Activated CD8-positive, alpha-beta T cell treated with anti-CD3 and anti-CD28 coated beads, Interleukin-2, amount 10 ng/mL, durations not matched to agents 7 days and 5 days (primary cell): ENCODE data around the gene PRICKLE2. TPM values are rescaled to one million over a fixed set of nuclear protein-coding genes. Genes with fewer than 3 reads are reported as not detected.

Experiments
- ATAC-seq: fragments of 150-1000 bp; cut with Tn5 transposase; one replicate; pipeline ENCODE4 v1.10.0; 2021; ENCODE audit warnings: moderate library complexity
- CTCF ChIA-PET: fragments of 350-600 bp; sonication (Branson Sonifier 250); formaldehyde crosslinking; loops from one replicate; lab custom pipeline; 2021; ENCODE audit warnings: antibody characterized with exemption; lab: Charles Lee
- POLR2A ChIA-PET: fragments of 350-600 bp; sonication (Branson Sonifier 250); formaldehyde crosslinking; loops from one replicate; lab custom pipeline; 2021; ENCODE audit warnings: antibody characterized with exemption; lab: Charles Lee
- DNase-seq: peaks from one replicate; pipeline ENCODE4 v3.0.0-alpha.2; 2020
- H3K27ac Mint-ChIP-seq: one replicate; pipeline ENCODE4 v1.8.0; 2021; ENCODE audit warnings: mild to moderate bottlenecking, mixed read lengths
- H3K27me3 Mint-ChIP-seq: one replicate; pipeline ENCODE4 v1.8.0; 2021; ENCODE audit warnings: low read depth, mixed read lengths
- H3K36me3 Mint-ChIP-seq: one replicate; pipeline ENCODE4 v1.8.0; 2021; ENCODE audit warnings: low read depth, mixed read lengths
- H3K4me1 Mint-ChIP-seq: one replicate; pipeline ENCODE4 v1.8.0; 2021; ENCODE audit warnings: low read depth, mixed read lengths
- H3K4me3 Mint-ChIP-seq: one replicate; pipeline ENCODE4 v1.8.0; 2021; ENCODE audit warnings: mild to moderate bottlenecking, mixed read lengths
- H3K9me3 Mint-ChIP-seq: one replicate; pipeline ENCODE4 v1.8.0; 2022; ENCODE audit warnings: mixed read lengths; ENCODE audit not compliant: insufficient read depth
- total RNA-seq, 2 experiments: library from RNA; stranded (reverse); gene quantifications; one replicate each; pipeline ENCODE4 v1.2.3, GENCODE V29; 2021

Gene PRICKLE2
- total RNA-seq, 2 experiments from 2014 or later, result not detected

DNA sequence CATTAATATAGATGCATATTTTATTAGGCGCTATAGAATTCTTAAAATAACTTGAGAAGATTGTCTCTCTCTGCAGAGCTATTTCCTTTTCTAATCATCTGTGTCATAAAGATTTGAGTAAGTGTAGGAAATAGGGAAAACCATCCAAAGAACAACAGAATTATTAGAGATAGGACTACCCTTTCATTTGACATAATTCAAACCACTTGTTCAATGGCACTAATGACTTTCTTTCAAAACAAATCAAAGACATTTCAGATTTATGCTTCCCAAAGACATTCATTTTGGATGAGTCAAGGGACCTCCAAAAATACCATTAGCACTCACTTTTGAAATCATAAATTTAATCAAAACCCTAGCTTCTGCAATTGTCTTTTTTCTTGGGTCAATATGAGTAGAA, 29.5 kb downstream of the PRICKLE2 start:
- DNase-seq (no peak), ATAC-seq (no peak)
- Mint-ChIP-seq H3K9me3 (no peaks in the 10 kb centered on the region), H3K27me3 (no peaks in the 10 kb centered on the region), H3K4me3 (no peak overlapping the region), H3K36me3 (no peaks in the 10 kb centered on the region), H3K4me1 (no peaks in the 10 kb centered on the region), H3K27ac (no peak overlapping the region)
- POLR2A ChIA-PET, result no interaction called here
- CTCF ChIA-PET, result no interaction called here

DNA sequence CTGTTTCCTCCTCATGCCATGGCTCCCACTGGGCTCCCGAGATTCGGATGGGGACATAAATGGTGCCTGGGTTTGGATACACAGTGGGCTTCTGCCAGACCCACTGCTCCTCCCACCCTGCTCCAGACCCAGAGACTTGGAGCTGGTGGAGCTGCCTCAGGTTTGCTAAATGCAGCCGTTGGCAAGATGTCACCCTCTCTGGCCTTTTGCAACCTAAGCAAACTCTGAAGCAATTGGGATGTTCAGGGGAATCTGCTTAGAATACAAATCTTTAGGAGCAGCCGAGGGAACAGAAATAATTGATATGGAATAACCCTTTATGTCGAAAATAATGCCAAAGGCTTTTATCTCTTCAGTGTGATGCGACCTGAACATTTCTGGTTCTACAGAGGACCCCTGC, 33.4 kb downstream of the PRICKLE2 start:
- POLR2A ChIA-PET, result no interaction called here
- Mint-ChIP-seq H3K27me3 (no peaks in the 10 kb centered on the region), H3K4me1 (no peaks in the 10 kb centered on the region), H3K27ac (no peak overlapping the region), H3K4me3 (no peak overlapping the region), H3K36me3 (no peaks in the 10 kb centered on the region), H3K9me3 (no peaks in the 10 kb centered on the region)
- CTCF ChIA-PET, result no interaction called here
- DNase-seq (no peak), ATAC-seq (no peak)

DNA sequence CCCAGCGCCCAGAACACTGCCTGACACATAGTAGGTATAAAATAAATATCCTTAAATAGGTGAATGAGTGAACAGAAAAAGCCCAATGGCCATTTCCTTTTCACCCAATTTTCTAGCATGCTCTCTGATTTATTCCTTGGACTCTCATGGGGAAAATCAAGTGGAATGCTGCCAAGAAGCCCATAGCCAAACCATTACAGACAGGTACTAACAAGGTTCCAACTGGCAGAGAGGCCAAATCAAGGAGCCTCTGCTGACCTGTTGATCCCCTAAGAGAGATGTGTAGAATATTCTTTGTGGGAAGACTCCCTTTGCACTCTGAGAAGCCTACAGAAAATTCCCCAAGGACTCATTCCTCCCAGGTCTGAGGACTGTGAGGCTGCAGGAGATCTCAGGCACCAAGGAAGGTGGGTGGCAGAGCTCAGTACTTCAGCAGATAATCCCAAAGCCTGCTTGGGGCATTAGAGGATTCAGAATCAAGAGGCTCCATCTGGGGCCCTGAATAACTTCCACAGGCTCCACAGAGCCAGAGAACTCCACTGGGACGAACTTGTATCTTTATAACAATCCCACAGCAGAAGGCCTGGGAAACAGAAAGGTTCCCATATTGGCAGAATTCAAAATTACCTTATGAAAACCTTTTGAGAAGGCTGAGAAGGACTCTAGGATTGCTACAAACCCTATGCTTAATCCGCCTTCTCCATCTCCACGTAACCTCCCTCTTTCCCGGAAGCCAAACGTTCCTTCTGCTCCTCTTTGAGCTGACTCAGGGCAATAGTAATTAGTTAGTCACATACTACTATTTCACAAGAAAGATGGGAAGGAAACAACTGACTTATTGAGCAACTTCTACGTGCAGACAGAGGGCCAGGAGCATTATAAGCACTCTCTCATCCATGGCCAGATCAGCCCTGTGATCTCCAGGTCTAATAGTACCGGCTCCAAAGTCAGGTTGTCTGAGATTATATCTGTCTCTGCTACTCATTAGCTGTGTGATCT, 34.5 kb downstream of the PRICKLE2 start:
- DNase-seq (no peak), ATAC-seq (no peak)
- Mint-ChIP-seq H3K36me3 (no peaks in the 10 kb centered on the region), H3K4me1 (no peaks in the 10 kb centered on the region), H3K27ac (no peak overlapping the region), H3K9me3 (no peaks in the 10 kb centered on the region), H3K4me3 (no peak overlapping the region), H3K27me3 (no peaks in the 10 kb centered on the region)
- ChIA-PET CTCF (no interaction called here), POLR2A (no interaction called here)

DNA sequence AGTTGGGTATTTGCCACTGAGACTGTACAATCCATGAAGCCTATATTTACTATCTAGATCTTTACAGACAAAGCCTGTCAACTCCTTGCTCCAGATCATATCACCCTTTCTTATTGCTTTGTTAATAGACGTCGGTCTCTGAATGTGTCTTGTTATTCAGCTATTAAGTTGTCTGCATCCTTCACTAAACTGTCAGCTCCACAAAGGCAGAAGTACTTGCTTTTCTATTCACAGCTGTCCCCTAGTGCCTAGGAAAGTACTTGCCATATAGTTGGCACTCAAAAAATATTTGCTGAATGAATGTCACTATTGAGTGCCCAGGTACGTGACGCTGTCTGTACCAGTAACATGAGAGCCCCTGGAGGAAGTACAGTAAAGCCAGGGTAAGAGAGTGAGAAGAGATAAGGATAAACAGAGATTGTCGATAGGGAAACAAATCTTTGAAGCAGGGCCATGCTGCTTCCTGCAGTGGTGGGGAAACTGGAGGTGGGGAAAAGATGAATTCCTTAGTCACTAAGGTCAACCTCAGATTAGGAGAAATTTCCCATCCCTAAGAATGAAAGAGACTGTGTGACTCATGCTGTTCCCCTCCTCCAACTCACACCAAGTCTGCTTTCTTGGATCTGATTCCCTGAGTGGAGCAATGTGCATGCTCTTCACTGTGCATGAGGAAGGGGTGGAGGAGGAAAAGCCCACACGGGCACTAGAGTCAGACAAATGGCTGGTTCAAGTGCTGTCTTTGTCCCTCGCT, 36.3 kb downstream of the PRICKLE2 start:
- ATAC-seq, result no peak
- POLR2A ChIA-PET, result no interaction called here
- no peaks in the 10 kb centered on the region for H3K9me3 Mint-ChIP-seq
- no peaks in the 10 kb centered on the region for H3K36me3 Mint-ChIP-seq
- DNase-seq, result no peak
- no peak overlapping the region for H3K27ac Mint-ChIP-seq
- no peaks in the 10 kb centered on the region for H3K27me3 Mint-ChIP-seq
- H3K4me3 Mint-ChIP-seq, result no peak overlapping the region
- H3K4me1 Mint-ChIP-seq, result no peaks in the 10 kb centered on the region
- CTCF ChIA-PET, result no interaction called here

DNA sequence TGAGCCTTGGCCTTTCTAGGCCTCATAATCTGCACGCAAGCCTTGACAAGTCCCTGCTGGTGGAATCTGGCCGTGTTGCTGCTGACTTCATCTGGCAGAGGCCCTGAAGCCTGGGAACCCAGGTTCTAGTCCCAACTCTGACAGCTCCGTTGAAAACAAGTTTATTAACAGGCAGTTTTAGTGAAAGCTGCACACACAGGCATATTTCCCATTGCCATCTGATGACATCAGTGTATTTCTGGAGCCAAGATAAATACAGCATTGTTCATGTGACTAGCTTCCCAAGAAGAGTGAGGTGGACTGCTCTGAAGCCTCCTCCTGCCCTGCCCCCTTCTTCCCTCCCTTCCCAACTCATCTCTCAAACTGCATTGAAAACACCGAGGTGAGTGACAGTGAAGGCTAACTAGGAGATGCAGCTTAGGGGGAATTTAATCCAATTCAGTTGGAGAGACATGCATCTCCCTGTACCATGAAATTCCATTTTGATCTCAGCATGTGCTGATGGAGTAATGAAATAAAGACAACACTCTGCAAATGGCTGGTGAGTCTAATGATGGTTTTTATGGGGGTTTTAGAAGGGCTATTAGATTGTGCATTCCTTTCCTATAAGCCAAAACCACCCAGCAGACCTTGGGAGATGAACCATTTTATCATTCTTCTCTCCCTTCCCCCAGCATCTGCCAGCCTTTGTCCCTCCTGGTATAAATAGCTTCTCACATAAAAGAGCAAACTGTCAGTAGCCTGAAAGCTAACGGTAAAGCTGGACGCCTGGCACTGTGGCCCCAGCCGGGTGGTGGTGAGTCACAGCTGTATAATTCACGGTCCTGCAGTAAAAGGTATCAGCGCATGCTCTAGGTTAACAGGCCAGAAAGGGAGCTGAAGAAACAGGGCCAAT, 38.0 kb downstream of the PRICKLE2 start:
- Mint-ChIP-seq H3K4me1 (no peaks in the 10 kb centered on the region), H3K27ac (no peak overlapping the region), H3K9me3 (no peaks in the 10 kb centered on the region), H3K36me3 (no peaks in the 10 kb centered on the region), H3K27me3 (no peaks in the 10 kb centered on the region), H3K4me3 (no peak overlapping the region)
- no peak for DNase-seq
- ChIA-PET POLR2A (no interaction called here), CTCF (no interaction called here)
- no peak for ATAC-seq

DNA sequence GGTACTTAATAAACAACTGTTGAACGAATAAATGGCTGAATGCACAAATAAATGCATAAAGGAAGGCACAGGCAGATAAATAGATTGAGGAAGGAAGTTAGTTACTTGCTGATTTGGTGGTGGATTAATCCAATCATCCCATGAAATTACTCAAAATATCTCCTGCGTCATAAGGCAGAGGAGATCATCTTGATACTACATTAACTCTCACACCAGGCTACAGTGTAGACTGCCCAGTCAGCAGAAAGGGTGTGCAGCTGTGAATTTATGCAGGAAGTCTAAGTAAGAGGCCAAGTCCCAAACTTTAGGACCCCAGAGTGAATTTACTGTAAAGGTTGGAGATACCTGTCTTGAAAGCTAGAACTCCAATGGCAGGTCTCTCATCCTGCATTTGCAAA, 38.6 kb downstream of the PRICKLE2 start:
- no peak for ATAC-seq
- Mint-ChIP-seq H3K27me3 (no peaks in the 10 kb centered on the region), H3K27ac (no peak overlapping the region), H3K4me1 (no peaks in the 10 kb centered on the region), H3K4me3 (no peak overlapping the region), H3K36me3 (no peaks in the 10 kb centered on the region), H3K9me3 (no peaks in the 10 kb centered on the region)
- ChIA-PET POLR2A (no interaction called here), CTCF (no interaction called here)
- no peak for DNase-seq

DNA sequence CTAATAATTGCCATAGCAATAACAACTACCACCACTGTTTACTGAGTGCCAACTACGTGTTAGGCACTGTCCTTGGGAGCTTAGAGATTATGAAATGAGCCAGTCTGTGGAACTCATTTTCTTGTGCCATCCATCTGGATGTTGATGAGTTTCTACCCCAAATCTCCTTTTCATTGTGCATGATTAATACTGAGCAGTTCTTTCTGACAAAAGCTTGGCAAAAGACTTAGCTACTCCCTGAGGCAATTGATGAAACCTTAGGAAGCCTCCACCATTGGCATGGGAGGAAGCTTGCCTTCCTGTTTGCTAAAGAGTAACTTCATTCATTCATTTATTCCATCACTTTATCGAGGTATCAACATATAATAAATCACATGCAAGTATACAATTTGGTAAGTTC, 39.8 kb downstream of the PRICKLE2 start:
- ChIA-PET CTCF (no interaction called here), POLR2A (no interaction called here)
- H3K27me3 Mint-ChIP-seq, result no peaks in the 10 kb centered on the region
- H3K4me1 Mint-ChIP-seq, result no peaks in the 10 kb centered on the region
- H3K9me3 Mint-ChIP-seq, result no peaks in the 10 kb centered on the region
- no peaks in the 10 kb centered on the region for H3K36me3 Mint-ChIP-seq
- H3K4me3 Mint-ChIP-seq, result no peak overlapping the region
- no peak for ATAC-seq
- H3K27ac Mint-ChIP-seq, result no peak overlapping the region
- no peak for DNase-seq

DNA sequence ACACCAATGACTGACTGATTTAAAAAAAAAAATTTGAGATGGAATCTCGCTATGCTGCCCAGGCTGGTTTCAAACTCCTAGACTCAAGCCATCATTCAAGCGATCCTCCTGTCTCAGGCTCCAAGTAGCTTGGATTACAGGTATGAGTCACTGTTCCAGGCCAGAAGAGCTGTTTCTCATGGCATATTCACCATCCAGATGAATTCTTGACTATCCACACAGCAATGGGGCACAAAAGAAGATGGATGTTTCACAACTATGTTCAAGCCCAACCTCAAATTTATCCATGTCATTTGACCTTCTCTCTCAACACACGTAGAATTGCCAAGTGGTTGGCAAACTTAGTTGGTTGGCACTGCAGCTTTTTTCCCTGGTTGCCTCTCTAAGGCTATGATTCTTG, 40.6 kb downstream of the PRICKLE2 start:
- Mint-ChIP-seq H3K4me1 (no peaks in the 10 kb centered on the region), H3K27me3 (no peaks in the 10 kb centered on the region), H3K27ac (no peak overlapping the region), H3K9me3 (no peaks in the 10 kb centered on the region), H3K36me3 (no peaks in the 10 kb centered on the region), H3K4me3 (no peak overlapping the region)
- ATAC-seq, result no peak
- CTCF ChIA-PET, result no interaction called here
- DNase-seq, result no peak
- POLR2A ChIA-PET, result no interaction called here

DNA sequence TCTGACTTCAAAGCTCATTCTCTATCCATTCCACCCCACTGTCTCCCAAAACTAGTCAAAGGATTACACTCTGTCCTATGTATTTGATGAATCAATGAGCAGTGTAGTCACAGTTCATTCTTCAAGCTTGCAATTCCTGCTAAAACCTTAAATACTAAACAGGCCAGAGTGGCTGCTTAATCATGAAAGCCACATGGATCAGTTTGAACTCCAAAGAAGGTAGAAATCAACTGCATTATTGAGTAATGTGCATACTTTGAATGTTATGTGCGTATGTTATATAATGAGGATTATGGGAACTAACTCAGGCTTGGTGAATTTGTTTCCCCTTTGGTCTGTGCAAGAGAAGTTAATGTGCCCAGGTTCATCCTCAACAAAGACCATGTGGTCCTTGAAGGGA, 45.4 kb downstream of the PRICKLE2 start:
- DNase-seq (no peak), ATAC-seq (no peak)
- ChIA-PET CTCF (no interaction called here), POLR2A (no interaction called here)
- Mint-ChIP-seq H3K27ac (no peak overlapping the region), H3K4me3 (no peak overlapping the region), H3K27me3 (no peaks in the 10 kb centered on the region), H3K4me1 (no peaks in the 10 kb centered on the region), H3K9me3 (no peaks in the 10 kb centered on the region), H3K36me3 (no peaks in the 10 kb centered on the region)

DNA sequence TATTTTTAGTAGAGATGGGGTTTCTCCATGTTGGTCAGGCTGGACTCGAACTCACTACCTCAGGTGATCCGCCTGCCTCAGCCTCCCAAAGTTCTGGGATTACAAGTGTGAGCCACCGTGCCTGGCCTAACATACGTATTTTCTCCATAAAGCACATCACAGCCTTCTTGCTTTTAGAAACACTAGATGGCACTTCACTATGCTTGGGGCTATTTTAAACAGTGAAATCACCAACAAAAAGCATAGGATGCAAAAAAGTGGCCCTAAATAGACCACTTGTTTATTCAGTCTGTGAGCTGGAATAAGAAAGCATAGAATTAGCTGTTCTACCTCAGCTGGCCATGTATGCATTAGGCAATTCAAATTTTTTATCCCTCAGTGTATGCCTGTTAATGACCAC, 46.0 kb downstream of the PRICKLE2 start:
- CTCF ChIA-PET, result no interaction called here
- Mint-ChIP-seq H3K27ac (no peak overlapping the region), H3K27me3 (no peaks in the 10 kb centered on the region), H3K4me3 (no peak overlapping the region), H3K4me1 (no peaks in the 10 kb centered on the region), H3K9me3 (no peaks in the 10 kb centered on the region), H3K36me3 (no peaks in the 10 kb centered on the region)
- ATAC-seq (no peak), DNase-seq (no peak)
- POLR2A ChIA-PET, result no interaction called here

DNA sequence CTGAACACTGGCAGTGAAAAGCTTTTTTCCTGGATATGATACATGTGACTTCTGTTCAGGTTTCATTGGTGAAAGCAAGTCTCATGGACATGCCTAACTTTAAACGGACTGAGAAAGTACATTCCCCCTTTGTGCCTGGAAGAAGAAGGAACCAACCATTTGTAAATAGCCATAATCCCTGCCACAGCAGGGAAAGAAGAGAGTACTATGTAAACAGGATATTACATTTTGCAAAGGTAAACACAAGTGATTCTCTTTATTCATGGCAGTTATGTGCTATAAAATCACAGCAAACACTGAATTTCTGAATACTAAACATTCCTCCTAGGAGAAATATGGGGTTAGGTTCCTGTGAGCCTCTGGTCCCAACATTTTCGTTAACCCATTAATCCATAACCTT, 46.8 kb downstream of the PRICKLE2 start:
- ATAC-seq (no peak), DNase-seq (no peak)
- Mint-ChIP-seq H3K36me3 (no peaks in the 10 kb centered on the region), H3K4me1 (no peaks in the 10 kb centered on the region), H3K27ac (no peak overlapping the region), H3K4me3 (no peak overlapping the region), H3K27me3 (no peaks in the 10 kb centered on the region), H3K9me3 (no peaks in the 10 kb centered on the region)
- ChIA-PET POLR2A (no interaction called here), CTCF (no interaction called here)
